ENCODE data around the gene DXO.

DNA sequence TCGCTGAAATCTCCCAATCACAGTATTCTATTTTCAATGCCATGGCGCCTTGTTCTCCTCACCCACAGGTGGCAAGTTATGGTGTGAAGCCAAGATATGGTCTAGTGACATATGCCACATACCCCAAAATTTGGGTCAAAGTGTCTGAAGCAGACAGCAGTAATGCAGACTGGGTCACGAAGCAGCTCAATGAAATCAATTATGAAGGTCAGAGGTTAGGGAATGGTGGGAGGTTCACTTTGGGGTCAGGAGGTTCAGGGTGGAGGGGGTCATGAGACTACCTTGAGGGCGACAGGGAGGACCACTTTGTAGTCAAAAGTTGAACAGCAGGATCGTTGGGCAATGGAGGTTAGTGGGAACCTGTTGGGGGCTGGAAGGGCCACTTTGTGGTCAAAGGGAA lies 23.6 kb downstream of the DXO start:
- TF ChIP-seq, protein P1, sequence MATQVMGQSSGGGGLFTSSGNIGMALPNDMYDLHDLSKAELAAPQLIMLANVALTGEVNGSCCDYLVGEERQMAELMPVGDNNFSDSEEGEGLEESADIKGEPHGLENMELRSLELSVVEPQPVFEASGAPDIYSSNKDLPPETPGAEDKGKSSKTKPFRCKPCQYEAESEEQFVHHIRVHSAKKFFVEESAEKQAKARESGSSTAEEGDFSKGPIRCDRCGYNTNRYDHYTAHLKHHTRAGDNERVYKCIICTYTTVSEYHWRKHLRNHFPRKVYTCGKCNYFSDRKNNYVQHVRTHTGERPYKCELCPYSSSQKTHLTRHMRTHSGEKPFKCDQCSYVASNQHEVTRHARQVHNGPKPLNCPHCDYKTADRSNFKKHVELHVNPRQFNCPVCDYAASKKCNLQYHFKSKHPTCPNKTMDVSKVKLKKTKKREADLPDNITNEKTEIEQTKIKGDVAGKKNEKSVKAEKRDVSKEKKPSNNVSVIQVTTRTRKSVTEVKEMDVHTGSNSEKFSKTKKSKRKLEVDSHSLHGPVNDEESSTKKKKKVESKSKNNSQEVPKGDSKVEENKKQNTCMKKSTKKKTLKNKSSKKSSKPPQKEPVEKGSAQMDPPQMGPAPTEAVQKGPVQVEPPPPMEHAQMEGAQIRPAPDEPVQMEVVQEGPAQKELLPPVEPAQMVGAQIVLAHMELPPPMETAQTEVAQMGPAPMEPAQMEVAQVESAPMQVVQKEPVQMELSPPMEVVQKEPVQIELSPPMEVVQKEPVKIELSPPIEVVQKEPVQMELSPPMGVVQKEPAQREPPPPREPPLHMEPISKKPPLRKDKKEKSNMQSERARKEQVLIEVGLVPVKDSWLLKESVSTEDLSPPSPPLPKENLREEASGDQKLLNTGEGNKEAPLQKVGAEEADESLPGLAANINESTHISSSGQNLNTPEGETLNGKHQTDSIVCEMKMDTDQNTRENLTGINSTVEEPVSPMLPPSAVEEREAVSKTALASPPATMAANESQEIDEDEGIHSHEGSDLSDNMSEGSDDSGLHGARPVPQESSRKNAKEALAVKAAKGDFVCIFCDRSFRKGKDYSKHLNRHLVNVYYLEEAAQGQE (IDR thresholded peaks at IDR 0.05), result no peak
- no peak for TF ChIP-seq JUND (IDR thresholded peaks at IDR 0.05)
- TF ChIP-seq, protein P2, sequence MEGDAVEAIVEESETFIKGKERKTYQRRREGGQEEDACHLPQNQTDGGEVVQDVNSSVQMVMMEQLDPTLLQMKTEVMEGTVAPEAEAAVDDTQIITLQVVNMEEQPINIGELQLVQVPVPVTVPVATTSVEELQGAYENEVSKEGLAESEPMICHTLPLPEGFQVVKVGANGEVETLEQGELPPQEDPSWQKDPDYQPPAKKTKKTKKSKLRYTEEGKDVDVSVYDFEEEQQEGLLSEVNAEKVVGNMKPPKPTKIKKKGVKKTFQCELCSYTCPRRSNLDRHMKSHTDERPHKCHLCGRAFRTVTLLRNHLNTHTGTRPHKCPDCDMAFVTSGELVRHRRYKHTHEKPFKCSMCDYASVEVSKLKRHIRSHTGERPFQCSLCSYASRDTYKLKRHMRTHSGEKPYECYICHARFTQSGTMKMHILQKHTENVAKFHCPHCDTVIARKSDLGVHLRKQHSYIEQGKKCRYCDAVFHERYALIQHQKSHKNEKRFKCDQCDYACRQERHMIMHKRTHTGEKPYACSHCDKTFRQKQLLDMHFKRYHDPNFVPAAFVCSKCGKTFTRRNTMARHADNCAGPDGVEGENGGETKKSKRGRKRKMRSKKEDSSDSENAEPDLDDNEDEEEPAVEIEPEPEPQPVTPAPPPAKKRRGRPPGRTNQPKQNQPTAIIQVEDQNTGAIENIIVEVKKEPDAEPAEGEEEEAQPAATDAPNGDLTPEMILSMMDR (IDR thresholded peaks at IDR 0.05; ENCODE audit: low read depth, low read length, missing input control), result no peak
- TF ChIP-seq, protein P3, sequence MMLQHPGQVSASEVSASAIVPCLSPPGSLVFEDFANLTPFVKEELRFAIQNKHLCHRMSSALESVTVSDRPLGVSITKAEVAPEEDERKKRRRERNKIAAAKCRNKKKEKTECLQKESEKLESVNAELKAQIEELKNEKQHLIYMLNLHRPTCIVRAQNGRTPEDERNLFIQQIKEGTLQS (IDR thresholded peaks at IDR 0.05), result no peak
- no peak for TF ChIP-seq FOXA1 (IDR thresholded peaks at IDR 0.05)
